Nucleus accumbens (tissue), 56 donors: ENCODE measurements around the gene SLC7A6OS.

ENCODE experiments used
- DNase-seq, 56 donors: peaks; one replicate each; lab custom pipeline; 2025; lab: John Stamatoyannopoulos, UW

Gene SLC7A6OS

GRCh38 chr16:68283346-68283745 lies 27.4 kb downstream of the SLC7A6OS start:
- DNase-seq, result no peak

- DNase-seq, result no peak
Observed at GRCh38 chr16:68282064-68282452, 28.7 kb downstream of the SLC7A6OS start.

- DNase-seq, result no peak
Observed at GRCh38 chr16:68281368-68282063, 29.2 kb downstream of the SLC7A6OS start.

- DNase-seq, result no peak
Observed at GRCh38 chr16:68279726-68280558, 30.8 kb downstream of the SLC7A6OS start.

GRCh38 chr16:68276223-68276622 lies 34.5 kb downstream of the SLC7A6OS start:
- DNase-seq, result no peak

- DNase-seq, result no peak
Observed at GRCh38 chr16:68275611-68276191, 35.0 kb downstream of the SLC7A6OS start.

- DNase-seq, result no peak
Observed at GRCh38 chr16:68274441-68274840, 36.3 kb downstream of the SLC7A6OS start.

- no peak for DNase-seq
Observed at GRCh38 chr16:68273896-68274295, 36.9 kb downstream of the SLC7A6OS start.

- DNase-seq, result no peak
Observed at GRCh38 chr16:68273459-68273858, 37.3 kb downstream of the SLC7A6OS start.

GRCh38 chr16:68272507-68273209 lies 38.1 kb downstream of the SLC7A6OS start:
- DNase-seq, result no peak

- no peak for DNase-seq
Observed at GRCh38 chr16:68270353-68270752, 40.4 kb downstream of the SLC7A6OS start.

- DNase-seq, result no peak
Observed at GRCh38 chr16:68269793-68270192, 41.0 kb downstream of the SLC7A6OS start.

GRCh38 chr16:68267612-68268405 lies 42.9 kb downstream of the SLC7A6OS start:
- DNase-seq, result no peak

GRCh38 chr16:68265078-68265920 lies 45.4 kb downstream of the SLC7A6OS start:
- peak in 11 of 56 donors; percentile 2 to 32 (median 14) for DNase-seq

GRCh38 chr16:68264128-68265077 lies 46.3 kb downstream of the SLC7A6OS start, which contains the start of gene SLC7A6:
TSS of gene SLC7A6 (plus strand) at chr16:68264526. CDS start at chr16:68274727, 10,201 bp downstream.
- DNase-seq, result peak in 47 of 56 donors; percentile 11 to 80 (median 53)

GRCh38 chr16:68263559-68264127 lies 47.1 kb downstream of the SLC7A6OS start:
- no peak for DNase-seq
